Measurements from ENCODE around the gene TLN1. TPM values are rescaled to one million over a fixed set of nuclear protein-coding genes. Genes with fewer than 3 reads are reported as not detected.

Gene TLN1
- total and polyA plus RNA-seq, 8 donors: 64.5 to 141 (median 81.0) TPM

- H3K27me3 ChIP-seq: no peaks in the 10 kb centered on the region
- H3K4me1 ChIP-seq: no peaks in the 10 kb centered on the region
- no peak overlapping the region for H3K4me3 ChIP-seq
- no peaks in the 10 kb centered on the region for H3K9me3 ChIP-seq
- intact Hi-C loops (cut with DNase I): no loop called here
- FAIRE-seq (no peak), ATAC-seq (no peak), DNase-seq (no peak)
- H3K36me3 ChIP-seq: peaks cover 14 to 90% (median 64%) of the 10 kb centered on the region in 3 donors
- H3K27ac ChIP-seq: no peak overlapping the region
- TF ChIP-seq CTCF (IDR thresholded peaks at IDR 0.05): no peak
- 90 to 92% methylated on average over 6 of the region's 6 CpGs for WGBS, 2 donors
These were observed 17.9 kb downstream of the TLN1 start for GRCh38 chr9:35714123-35714522.

- H3K36me3 ChIP-seq: peaks cover 14 to 90% (median 58%) of the 10 kb centered on the region in 3 donors
- no peaks in the 10 kb centered on the region for H3K4me1 ChIP-seq
- no peaks in the 10 kb centered on the region for H3K9me3 ChIP-seq
- no peak overlapping the region for H3K27ac ChIP-seq
- ATAC-seq: no peak
- no peaks in the 10 kb centered on the region for H3K27me3 ChIP-seq
- FAIRE-seq: no peak
- no peak overlapping the region for H3K4me3 ChIP-seq
- 94 to 96% methylated on average over 3 of the region's 3 CpGs for WGBS, 2 donors
- TF ChIP-seq CTCF (IDR thresholded peaks at IDR 0.05): no peak
- DNase-seq: no peak
- intact Hi-C loops (cut with DNase I): no loop called here
These were observed 18.4 kb downstream of the TLN1 start for GRCh38 chr9:35713578-35713977.

GRCh38 chr9:35712762-35713400 lies 19.1 kb downstream of the TLN1 start:
- FAIRE-seq (no peak), ATAC-seq (no peak), DNase-seq (no peak)
- 87 to 88% methylated on average over 11 of the region's 11 CpGs for WGBS, 2 donors
- peaks cover 14 to 90% (median 58%) of the 10 kb centered on the region in 3 donors for H3K36me3 ChIP-seq
- no peaks in the 10 kb centered on the region for H3K4me1 ChIP-seq
- no peaks in the 10 kb centered on the region for H3K27me3 ChIP-seq
- no peaks in the 10 kb centered on the region for H3K9me3 ChIP-seq
- intact Hi-C loops (cut with DNase I): no loop called here
- H3K4me3 ChIP-seq: no peak overlapping the region
- no peak overlapping the region for H3K27ac ChIP-seq
- TF ChIP-seq CTCF (IDR thresholded peaks at IDR 0.05): no peak

- 85 to 86% methylated on average over 21 of the region's 21 CpGs for WGBS, 2 donors
- ATAC-seq (no peak), FAIRE-seq (no peak), DNase-seq (no peak)
- Histone ChIP-seq H3K4me1 (no peaks in the 10 kb centered on the region), H3K27me3 (no peaks in the 10 kb centered on the region), H3K27ac (no peak overlapping the region), H3K36me3 (peaks cover 11 to 90% (median 60%) of the 10 kb centered on the region in 3 donors), H3K4me3 (no peak overlapping the region), H3K9me3 (no peaks in the 10 kb centered on the region)
- TF ChIP-seq CTCF (IDR thresholded peaks at IDR 0.05): no peak
- intact Hi-C loops (cut with DNase I): no loop called here
These were observed 20.2 kb downstream of the TLN1 start for GRCh38 chr9:35711501-35712428.
